NCI-H187 (cell line): ENCODE data around the gene TFDP1.

Source experiments
- DNase-seq, 2 experiments: peaks; one replicate each; lab custom pipeline; 2025; lab: John Stamatoyannopoulos, UW

The TFDP1 gene

GRCh38 chr13:113651511-113652403 lies 67.2 kb downstream of the TFDP1 start:
- DNase-seq = no peak

DNA sequence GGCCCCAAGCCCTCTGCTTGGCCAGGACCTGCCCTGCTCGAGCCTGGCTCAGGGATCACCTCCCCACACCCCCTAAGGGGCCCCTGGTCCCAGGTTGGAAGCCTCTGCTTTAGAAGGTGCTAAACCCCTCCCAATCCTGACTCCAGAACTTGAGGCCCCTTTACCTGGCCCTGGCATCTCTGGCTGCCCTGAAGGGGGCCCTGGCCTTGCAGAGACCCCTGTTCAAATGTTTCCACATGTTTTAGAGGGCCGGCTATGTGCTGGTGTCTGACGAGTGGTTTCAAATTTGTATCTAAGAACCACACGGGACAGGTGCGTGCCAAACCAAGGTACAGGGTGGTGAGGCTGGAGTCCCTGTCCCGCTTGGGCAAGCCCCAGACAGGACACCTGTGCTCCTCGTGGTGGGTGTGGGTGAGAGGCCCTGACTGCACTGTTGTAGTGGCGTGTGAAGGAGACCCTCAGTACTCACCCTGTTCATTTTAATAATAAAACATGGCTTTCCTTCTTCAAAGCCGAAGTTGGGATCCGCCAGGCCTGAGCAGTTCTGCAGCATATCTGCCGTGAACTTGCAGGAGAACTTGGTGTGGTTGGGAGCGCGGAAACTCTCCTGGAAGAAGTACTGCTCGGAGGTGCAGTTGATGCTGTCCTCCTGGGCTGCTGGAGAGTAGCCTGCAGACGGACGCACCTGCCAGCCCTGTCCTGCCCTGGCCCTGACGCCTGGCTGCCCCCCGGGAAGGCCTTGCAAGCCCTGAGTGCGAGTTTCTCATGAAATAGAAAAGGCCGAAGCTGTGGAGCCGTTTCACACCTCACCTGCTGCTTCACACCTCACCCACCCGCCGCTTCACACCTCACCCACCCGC lies 68.1 kb downstream of the TFDP1 start:
- no peak for DNase-seq

DNA sequence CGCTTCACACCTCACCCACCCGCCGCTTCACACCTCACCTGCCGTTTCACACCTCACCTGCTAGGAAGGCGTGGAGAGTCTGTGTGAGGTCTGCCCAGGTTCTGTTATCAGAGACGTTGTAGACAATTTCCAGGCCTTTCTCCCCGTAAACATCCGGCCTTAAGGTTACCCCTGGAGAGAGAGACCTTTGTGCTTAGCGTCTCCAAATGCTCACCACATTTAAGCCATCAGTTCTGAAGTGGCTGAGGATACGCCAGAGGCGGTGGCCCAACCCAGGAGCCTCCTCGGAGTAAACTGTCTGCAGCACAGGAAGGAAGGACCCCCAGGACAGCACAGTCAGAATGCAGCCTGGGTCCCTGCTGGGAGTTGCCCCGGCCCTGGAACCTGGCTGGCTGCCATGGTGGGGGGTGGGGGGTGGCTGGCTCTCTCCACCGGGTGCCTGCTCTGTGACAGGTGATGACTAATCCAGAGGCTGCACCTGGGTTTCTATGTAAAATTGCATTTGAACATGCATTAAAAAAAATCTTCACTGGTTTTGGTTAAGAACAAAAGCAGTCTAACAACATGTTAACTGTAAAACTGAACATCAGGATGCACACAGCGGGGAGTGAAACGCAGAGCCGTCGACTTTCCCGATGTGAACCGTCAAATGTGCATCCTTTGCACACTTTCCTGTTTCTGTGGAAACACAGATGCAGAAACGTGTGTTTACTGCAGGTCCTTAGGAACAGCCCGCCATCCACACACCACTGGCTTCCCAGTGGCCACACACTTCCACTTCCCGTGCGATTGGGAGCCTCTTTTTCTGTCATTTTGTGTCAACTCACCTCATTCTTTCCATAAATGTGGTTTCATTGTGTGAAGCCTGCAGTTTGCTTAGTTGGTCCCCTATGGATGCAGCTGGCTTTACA lies 69.0 kb downstream of the TFDP1 start:
- no peak for DNase-seq

DNA sequence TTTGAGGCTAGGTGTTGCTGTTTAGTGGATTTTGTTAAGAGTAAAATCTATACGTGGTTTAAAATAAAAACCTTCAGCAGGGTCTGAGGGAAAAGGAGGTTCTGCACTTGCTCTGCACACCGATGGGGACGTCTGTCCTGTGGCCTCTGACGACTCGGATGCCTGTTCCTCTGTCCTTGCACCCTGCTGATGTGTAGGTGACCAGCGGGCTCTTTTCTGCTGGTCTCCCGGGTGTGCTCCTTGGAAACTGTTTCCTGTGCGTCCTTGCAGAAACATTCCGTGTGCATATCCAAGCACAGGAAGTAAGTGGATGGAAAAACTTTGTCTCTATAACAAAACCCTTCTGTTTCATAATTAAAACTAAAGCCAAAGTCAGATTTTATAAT lies 69.6 kb downstream of the TFDP1 start:
- no peak for DNase-seq

DNA sequence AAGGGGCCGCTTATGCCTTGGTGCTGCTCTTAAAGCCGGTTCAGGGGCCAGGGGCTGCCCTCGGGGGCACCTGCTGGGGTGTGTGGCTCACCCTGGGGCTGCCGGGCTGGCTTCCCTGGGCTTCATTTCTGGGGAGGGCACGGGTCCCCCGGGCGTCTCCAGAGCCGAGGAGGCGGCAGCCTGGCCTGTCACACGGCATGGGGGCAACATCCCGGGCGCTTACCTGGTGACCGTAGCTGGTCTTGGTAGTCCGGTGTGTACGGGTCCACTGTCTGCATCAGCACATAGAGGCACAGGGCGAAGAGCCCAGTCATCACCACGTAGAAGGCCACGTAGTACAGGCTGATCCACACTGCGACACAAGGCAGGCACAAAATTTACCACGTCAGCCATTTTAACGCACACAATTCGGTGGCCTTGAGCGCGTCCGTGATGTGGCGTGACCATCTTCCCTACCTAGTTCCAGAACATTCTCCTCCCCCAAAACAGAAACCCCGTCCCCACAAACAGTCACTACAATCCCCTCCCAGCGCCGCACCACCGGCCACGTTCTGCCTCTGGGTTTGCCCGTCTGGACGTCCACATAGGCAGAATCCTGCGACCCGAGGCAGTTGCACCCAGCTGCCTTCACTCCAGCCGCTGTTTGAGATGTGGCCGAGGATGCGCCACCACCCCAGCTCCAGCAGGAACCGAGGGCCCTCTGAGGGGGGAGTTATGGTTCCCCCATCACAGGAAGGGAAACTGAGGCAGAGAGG lies 70.2 kb downstream of the TFDP1 start:
- DNase-seq = no peak

DNA sequence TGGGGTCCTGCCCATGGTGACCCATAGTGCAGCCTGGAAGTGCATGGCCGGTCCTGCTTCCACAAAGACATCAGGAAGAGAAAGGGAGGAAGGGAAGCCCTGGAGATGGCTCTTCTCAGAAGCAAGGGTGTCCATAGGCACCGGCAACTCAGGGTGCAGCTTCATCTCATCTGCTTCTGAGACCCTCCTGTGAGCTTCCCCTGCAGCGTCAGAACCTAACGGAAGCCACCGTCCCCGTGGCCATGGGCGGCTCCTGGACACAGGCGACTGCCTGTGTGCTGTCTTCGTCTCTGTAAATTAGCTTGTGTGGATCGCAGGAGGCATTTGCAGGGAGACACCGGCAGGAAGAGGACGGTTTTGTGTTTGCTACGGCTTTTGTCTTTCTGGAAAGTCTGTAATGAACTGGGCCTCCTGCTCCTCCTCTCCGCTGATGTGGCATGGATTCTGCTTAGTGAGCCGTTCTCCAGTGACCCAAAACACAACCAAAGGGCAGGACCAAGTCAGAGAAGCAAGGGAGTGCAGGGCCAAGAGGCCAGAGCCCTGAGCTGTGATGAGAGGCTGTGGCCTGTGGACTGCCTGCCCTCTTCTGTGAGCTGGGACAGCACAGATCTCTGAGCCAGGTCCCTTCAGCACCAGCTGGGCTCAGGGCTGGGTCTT lies 70.9 kb downstream of the TFDP1 start:
- DNase-seq = no peak

- no peak for DNase-seq
These were observed 71.5 kb downstream of the TFDP1 start for GRCh38 chr13:113656003-113656588.

- no peak for DNase-seq
These were observed 72.5 kb downstream of the TFDP1 start for GRCh38 chr13:113656831-113657671.

GRCh38 chr13:113657851-113658741 lies 73.5 kb downstream of the TFDP1 start, which contains the start of gene ATP4B:
TSS of gene ATP4B (minus strand) at chr13:113658198. CDS start at chr13:113658144, 54 bp downstream.
- DNase-seq = no peak

DNA sequence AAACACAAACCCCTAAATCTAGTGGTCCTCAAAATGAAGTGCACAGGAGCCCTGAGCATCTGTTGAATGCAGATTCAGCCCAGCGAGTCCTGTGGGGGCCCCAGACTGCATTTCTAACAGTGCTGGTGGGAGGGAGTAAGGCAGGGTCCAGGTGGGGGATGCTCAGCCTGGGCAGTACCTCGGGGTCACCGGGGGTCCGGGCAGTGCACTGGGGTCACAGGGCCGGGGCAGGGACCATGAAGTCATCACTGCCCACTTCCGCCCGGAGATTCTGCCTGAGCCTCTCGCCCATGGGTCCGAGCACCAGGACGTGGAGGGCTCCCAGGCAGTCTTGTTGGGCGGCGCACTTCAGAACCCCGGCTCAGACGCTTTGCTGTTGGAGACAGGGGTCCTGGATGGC lies 74.3 kb downstream of the TFDP1 start:
- no peak for DNase-seq

- no peak for DNase-seq
These were observed 74.8 kb downstream of the TFDP1 start for GRCh38 chr13:113659337-113659736.

- no peak for DNase-seq
These were observed 75.5 kb downstream of the TFDP1 start for GRCh38 chr13:113660066-113660465.

DNA sequence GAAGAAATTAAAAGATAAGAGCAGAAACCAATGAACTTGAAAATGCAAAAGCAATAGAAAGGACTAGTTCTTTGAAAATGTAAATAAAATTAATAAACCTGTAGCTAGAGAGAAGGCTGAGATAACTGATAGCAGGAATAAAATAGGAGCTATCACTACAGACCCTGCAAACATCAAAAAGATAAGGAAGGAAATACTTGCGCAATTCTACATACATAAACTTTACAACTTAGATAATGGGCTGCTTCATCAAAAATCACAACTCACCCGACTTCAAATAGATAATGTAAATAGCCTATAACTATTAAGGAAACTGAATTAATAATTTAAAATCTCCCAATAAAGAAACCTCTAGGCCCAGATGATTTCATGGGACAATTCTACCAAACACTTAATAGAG lies 77.0 kb downstream of the TFDP1 start:
- no peak for DNase-seq

DNA sequence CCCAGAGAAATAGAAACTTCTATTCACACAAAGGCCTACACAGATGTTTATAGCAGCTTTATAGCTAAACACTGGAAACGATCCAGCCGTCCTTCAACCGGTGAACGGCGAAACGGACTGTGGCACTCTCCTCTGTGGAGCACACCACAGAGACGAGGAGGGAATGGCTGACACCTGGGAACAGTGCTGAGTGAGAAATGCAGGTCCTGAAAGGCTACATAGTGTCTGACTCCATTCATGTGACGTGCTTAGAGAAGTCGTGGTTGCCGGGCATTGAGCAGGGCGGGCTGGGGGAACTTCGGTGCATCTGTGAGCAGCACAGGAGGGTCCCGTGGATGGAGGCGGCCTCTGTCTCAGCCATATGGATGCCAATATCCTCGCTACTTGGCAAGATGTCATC lies 79.4 kb downstream of the TFDP1 start:
- no peak for DNase-seq

- DNase-seq = no peak
These were observed 80.4 kb downstream of the TFDP1 start for GRCh38 chr13:113664751-113665596.

- DNase-seq = no peak
These were observed 81.2 kb downstream of the TFDP1 start for GRCh38 chr13:113665597-113666328.

DNA sequence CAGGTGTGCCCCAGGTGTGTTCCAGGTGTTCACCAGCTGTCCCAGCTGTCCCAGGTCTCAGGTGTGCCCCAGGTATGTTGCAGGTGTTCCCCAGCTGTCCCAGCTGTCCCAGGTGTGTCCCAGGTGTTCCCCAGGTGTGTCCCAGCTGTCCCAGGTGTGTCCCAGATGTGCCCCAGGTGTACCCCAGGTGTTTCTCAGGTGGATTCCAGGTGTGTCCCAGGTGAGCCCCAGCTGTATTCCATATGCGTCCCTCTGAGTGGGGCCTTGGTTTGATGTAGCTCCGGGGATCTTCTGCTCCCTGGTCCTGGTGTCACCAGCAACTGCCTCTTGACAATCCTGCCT lies 81.7 kb downstream of the TFDP1 start:
- no peak for DNase-seq
